Type B pancreatic cell (in vitro differentiated cells): ENCODE data around the gene SP140. TPM values are rescaled to one million over a fixed set of nuclear protein-coding genes. Genes with fewer than 3 reads are reported as not detected.
"Not testable (repeated sequence)": the region's sequence is repeated elsewhere in the genome, so short reads cannot be mapped to it uniquely, and the experiment has no call there.

ENCODE experiments used
- DNase-seq: peaks from one replicate; pipeline ENCODE4 v3.0.0; 2021; ENCODE audit warnings: mixed read lengths; ENCODE audit not compliant: unreplicated experiment; ENCODE audit errors: extremely low spot score
- H3K27ac Mint-ChIP-seq: 2 replicates; pipeline ENCODE4 v1.8.0; 2021; ENCODE audit warnings: mild to moderate bottlenecking, mixed read lengths
- H3K27me3 Mint-ChIP-seq: 2 replicates; pipeline ENCODE4 v1.8.0; 2021; ENCODE audit warnings: mixed read lengths
- H3K36me3 Mint-ChIP-seq: 2 replicates; pipeline ENCODE4 v1.8.0; 2021; ENCODE audit warnings: mixed read lengths
- H3K4me1 Mint-ChIP-seq: one replicate; pipeline ENCODE4 v1.8.0; 2021; ENCODE audit warnings: mixed read lengths; ENCODE audit not compliant: unreplicated experiment
- H3K4me3 Mint-ChIP-seq: 2 replicates; pipeline ENCODE4 v1.8.0; 2021; ENCODE audit warnings: mild to moderate bottlenecking, mixed read lengths
- H3K9me3 Mint-ChIP-seq: 2 replicates; pipeline ENCODE4 v1.8.0; 2021; ENCODE audit warnings: mixed read lengths
- total RNA-seq: library from RNA; stranded (reverse); gene quantifications from 2 replicates; pipeline ENCODE4 v1.2.1, GENCODE V29; 2021; ENCODE audit warnings: low replicate concordance
- TF ChIP-seq, protein P1 (sequence below): fragments of 200-600 bp; sonication (generic); conservative IDR thresholded peaks from 2 replicates; pipeline ENCODE4 v1.5.0; 2021; ENCODE audit warnings: antibody characterized with exemption, mild to moderate bottlenecking

The SP140 gene
- total RNA-seq, 1 donor from 2014 or later: 0.97 TPM

- Mint-ChIP-seq H3K4me3 (no peak overlapping the region), H3K4me1 (no peaks in the 10 kb centered on the region), H3K36me3 (no peaks in the 10 kb centered on the region), H3K27ac (no peak overlapping the region), H3K27me3 (no peaks in the 10 kb centered on the region), H3K9me3 (peaks cover 15% of the 10 kb centered on the region)
- no peak for DNase-seq
- TF ChIP-seq, protein P1, sequence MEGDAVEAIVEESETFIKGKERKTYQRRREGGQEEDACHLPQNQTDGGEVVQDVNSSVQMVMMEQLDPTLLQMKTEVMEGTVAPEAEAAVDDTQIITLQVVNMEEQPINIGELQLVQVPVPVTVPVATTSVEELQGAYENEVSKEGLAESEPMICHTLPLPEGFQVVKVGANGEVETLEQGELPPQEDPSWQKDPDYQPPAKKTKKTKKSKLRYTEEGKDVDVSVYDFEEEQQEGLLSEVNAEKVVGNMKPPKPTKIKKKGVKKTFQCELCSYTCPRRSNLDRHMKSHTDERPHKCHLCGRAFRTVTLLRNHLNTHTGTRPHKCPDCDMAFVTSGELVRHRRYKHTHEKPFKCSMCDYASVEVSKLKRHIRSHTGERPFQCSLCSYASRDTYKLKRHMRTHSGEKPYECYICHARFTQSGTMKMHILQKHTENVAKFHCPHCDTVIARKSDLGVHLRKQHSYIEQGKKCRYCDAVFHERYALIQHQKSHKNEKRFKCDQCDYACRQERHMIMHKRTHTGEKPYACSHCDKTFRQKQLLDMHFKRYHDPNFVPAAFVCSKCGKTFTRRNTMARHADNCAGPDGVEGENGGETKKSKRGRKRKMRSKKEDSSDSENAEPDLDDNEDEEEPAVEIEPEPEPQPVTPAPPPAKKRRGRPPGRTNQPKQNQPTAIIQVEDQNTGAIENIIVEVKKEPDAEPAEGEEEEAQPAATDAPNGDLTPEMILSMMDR: no peak
Observed at GRCh38 chr2:230256733-230257332, 31.3 kb downstream of the SP140 start.

DNA sequence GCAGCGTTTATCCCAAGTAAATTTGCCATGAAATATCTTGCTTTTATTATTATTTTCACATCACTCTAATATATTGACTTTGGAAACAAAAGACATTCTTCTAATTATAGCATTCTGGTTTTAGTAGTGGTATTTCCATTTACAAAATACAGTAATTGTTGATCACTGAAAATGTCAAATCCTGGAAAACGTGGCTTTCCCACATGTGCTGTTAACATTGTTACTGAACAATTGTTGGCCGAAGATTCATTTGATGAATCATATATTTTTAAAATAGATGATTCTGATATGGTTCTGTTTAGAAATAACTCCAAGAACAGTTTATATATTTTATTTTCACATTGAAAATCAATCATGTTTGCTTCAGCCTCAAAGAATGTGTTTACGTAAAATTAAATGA is 32.9 kb downstream of the SP140 start:
- Mint-ChIP-seq H3K9me3 (peaks cover 15% of the 10 kb centered on the region), H3K4me3 (no peak overlapping the region)

DNA sequence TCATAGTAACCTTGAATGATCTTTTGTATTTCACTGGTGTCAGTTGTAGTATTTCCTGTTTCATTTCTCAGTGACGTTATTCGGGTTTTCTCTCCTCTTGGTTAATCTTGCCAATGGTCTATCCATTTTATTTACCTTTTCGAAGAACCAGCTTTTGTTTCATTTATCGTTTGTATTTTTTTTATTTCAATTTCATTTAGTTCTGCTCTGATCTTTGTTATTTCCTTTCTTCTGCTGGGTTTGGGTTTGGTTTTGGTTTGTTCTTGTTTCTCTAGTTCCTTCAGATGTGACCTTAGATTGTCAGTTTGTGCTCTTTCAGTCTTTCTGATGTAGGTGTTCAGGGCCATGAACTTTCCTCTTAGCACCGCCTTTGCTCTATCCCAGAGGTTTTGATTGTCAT is 36.7 kb downstream of the SP140 start:
- TF ChIP-seq, protein P1: no peak
- no peak overlapping the region for H3K27ac Mint-ChIP-seq
- no peak for DNase-seq
- no peak overlapping the region for H3K4me3 Mint-ChIP-seq
- no peaks in the 10 kb centered on the region for H3K36me3 Mint-ChIP-seq
- H3K27me3 Mint-ChIP-seq: no peaks in the 10 kb centered on the region
- H3K4me1 Mint-ChIP-seq: no peaks in the 10 kb centered on the region
- H3K9me3 Mint-ChIP-seq: peaks cover 20% of the 10 kb centered on the region

More for the DNA sequence above, 32.9 kb downstream of the SP140 start:
- DNase-seq: no peak
- no peaks in the 10 kb centered on the region for H3K27me3 Mint-ChIP-seq
- no peak overlapping the region for H3K27ac Mint-ChIP-seq
- H3K4me1 Mint-ChIP-seq: no peaks in the 10 kb centered on the region
- H3K36me3 Mint-ChIP-seq: no peaks in the 10 kb centered on the region
- TF ChIP-seq, protein P1: no peak

DNA sequence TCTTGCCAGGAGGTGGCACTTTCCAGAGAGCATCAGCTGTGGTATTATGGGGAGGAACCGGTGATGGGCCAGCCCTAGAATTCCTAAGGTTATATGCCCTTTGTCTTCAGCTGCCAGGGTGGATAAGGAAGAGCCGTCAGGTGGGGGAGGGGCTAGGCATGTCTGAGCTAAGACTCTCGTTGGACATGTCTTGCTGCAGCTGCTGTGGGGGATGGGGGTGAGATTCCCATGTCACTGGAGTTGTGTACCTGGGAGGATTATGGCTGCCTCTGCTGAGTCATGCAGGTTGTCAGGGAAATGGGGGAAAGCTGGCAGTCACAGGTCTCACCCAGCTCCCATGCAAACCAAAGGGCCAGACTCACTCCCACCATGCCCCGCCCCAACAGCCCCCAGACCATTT is 39.4 kb downstream of the SP140 start:
- not testable (repeated sequence) for H3K27ac Mint-ChIP-seq, DNase-seq, H3K27me3 Mint-ChIP-seq, H3K4me1 Mint-ChIP-seq, H3K4me3 Mint-ChIP-seq, H3K36me3 Mint-ChIP-seq
- peaks cover 17% of the 10 kb centered on the region for H3K9me3 Mint-ChIP-seq

GRCh38 chr2:230266638-230267037 is 41.1 kb downstream of the SP140 start:
- no peak for DNase-seq
- Mint-ChIP-seq H3K4me3 (no peak overlapping the region), H3K9me3 (peaks cover 5% of the 10 kb centered on the region), H3K27ac (no peak overlapping the region), H3K36me3 (no peaks in the 10 kb centered on the region), H3K4me1 (no peaks in the 10 kb centered on the region), H3K27me3 (no peaks in the 10 kb centered on the region)
- TF ChIP-seq, protein P1: no peak

GRCh38 chr2:230267059-230267458 is 41.5 kb downstream of the SP140 start:
- H3K36me3 Mint-ChIP-seq: no peaks in the 10 kb centered on the region

More at GRCh38 chr2:230267059-230267458, 41.5 kb downstream of the SP140 start:
- DNase-seq: no peak
- Mint-ChIP-seq H3K9me3 (peaks cover 5% of the 10 kb centered on the region), H3K4me1 (no peaks in the 10 kb centered on the region), H3K27ac (no peak overlapping the region), H3K27me3 (no peaks in the 10 kb centered on the region), H3K4me3 (no peak overlapping the region)
- TF ChIP-seq, protein P1: no peak
